GM06990 (cell line): ENCODE results near the gene CHL1.

Source experiments
- DNase-seq: peaks from one replicate; pipeline ENCODE4 v3.0.0-alpha.2; 2011; ENCODE audit not compliant: insufficient read length; ENCODE audit errors: extremely low read depth
- H3K27me3 ChIP-seq: replicated peaks from 2 replicates; pipeline ENCODE4 v1.6.0; 2011; ENCODE audit warnings: low read length; ENCODE audit not compliant: control insufficient read depth, insufficient read depth
- H3K36me3 ChIP-seq: 2 replicates; pipeline ENCODE4 v1.5.1; 2011; ENCODE audit warnings: low read length; ENCODE audit not compliant: control insufficient read depth, insufficient read depth
- H3K4me3 ChIP-seq: replicated peaks from 2 replicates; pipeline ENCODE4 v1.5.1; 2011; ENCODE audit warnings: low read depth, mild to moderate bottlenecking, control low read depth, low read length
- TF ChIP-seq, protein P1 (sequence below): IDR thresholded peaks from 2 replicates; pipeline ENCODE4 v1.5.1; 2011; ENCODE audit warnings: low read length, control low read depth, mild to moderate bottlenecking, inconsistent platforms; ENCODE audit not compliant: insufficient read depth, poor library complexity, severe bottlenecking

The CHL1 gene

DNA sequence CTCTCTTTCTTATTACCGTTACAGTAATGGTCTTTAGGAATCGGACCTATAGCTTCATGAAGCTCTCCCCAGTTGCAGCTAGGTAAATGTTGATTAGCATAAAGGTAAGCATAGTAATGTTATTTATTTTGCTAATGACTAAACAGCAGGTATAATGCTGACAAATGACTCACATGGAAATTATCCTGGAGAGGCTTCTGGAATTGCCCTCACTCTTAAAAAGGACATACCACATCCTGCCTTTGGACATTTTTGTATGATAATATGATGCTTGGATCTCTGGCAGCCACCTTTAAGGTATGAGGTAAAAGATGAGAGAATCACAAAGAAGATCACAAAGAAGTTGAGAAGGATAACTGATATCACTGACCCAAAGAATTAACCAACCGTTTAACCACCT lies 238.6 kb downstream of the CHL1 start:
- H3K27me3 ChIP-seq, result no peaks in the 10 kb centered on the region; the same call in 1 of the 2 replicates
- DNase-seq, result no peak
- TF ChIP-seq, protein P1, sequence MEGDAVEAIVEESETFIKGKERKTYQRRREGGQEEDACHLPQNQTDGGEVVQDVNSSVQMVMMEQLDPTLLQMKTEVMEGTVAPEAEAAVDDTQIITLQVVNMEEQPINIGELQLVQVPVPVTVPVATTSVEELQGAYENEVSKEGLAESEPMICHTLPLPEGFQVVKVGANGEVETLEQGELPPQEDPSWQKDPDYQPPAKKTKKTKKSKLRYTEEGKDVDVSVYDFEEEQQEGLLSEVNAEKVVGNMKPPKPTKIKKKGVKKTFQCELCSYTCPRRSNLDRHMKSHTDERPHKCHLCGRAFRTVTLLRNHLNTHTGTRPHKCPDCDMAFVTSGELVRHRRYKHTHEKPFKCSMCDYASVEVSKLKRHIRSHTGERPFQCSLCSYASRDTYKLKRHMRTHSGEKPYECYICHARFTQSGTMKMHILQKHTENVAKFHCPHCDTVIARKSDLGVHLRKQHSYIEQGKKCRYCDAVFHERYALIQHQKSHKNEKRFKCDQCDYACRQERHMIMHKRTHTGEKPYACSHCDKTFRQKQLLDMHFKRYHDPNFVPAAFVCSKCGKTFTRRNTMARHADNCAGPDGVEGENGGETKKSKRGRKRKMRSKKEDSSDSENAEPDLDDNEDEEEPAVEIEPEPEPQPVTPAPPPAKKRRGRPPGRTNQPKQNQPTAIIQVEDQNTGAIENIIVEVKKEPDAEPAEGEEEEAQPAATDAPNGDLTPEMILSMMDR, result no peak
- no peak overlapping the region for H3K4me3 ChIP-seq
- no peaks in the 10 kb centered on the region for H3K36me3 ChIP-seq

DNA sequence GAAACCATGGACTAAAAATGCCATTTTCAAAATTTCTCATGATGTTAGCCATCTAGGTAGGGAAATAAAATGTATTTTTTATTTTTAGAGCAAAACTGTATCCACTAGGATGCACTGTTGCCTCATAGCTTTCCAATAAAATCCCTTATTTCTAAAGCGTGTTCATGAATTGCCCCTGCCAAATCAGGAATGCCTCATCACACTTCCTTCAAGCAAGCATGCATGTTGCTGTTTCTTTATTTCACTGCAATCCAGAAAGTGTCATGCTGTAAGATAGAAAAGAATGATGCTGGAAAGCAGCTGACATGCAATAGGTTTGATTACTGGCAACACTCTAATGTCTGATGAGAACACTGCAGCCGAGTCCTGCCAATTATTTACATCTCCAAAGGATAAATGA lies 239.5 kb downstream of the CHL1 start:
- DNase-seq, result no peak

DNA sequence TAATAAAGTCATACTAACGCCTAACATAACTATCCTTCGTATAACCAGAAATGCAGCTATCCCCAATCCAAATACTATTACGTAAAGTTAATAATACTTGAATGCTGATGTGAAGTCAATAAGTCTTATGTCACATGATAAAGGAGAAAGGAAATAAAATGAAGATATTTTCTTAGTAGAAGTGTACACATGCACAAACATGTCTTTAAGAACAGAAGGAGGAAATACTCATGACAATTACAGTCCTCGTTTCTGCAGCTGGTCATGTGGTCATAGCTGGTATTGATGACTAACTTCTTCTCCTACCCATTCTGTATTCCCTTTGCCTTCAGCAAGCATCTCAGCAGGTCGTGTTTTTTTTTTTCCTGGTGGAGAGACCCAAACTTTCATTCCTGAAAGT lies 244.3 kb downstream of the CHL1 start:
- DNase-seq, result no peak

More for the DNA sequence above, 239.5 kb downstream of the CHL1 start:
- TF ChIP-seq, protein P1, result no peak
- Histone ChIP-seq H3K27me3 (no peaks in the 10 kb centered on the region; the same call in 1 of the 2 replicates), H3K36me3 (no peaks in the 10 kb centered on the region), H3K4me3 (no peak overlapping the region)

DNA sequence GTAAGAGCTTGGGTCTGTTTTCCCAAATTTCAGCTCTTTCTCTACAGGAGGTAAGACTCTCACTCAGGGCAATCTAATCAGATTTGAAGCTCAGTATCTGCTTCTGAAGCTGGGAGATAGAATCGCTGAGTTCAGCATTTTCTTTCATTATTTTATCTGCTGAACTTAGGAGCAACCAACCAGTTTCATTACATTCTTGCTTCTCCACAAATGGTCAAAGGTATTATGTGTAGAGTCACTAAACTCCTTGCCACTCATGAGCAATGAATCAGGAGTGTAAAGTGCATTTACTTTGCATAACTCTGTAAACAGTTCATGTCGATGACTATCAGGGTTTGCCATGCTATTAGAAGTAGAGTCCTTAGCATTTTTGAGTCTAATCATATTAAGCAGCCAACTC lies 249.4 kb downstream of the CHL1 start:
- Histone ChIP-seq H3K36me3 (no peaks in the 10 kb centered on the region), H3K27me3 (no peaks in the 10 kb centered on the region), H3K4me3 (no peak overlapping the region)
- TF ChIP-seq, protein P1, result no peak
- no peak for DNase-seq

More for the DNA sequence above, 244.3 kb downstream of the CHL1 start:
- no peak overlapping the region for H3K4me3 ChIP-seq
- H3K27me3 ChIP-seq, result no peaks in the 10 kb centered on the region; the same call in 1 of the 2 replicates
- TF ChIP-seq, protein P1, result no peak
- no peaks in the 10 kb centered on the region for H3K36me3 ChIP-seq

DNA sequence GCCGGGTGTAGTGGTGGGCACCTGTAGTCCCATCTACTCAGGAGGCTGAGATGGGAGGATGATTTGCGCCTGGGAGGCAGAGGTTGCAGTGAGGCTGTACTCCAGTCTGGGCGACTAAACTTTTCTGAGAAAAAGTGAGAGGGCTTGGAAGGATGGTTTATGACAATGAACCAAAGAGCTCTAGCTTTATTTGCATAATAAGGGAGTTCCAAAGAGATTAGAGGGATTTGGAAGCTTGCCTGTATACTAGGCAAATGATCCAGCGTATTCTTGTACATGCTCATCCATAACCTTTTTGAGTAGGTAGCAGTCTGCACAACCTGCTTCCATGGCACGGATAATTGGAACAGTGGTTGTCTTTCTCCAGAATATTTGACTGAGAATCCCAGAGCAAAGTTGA lies 251.1 kb downstream of the CHL1 start:
- H3K27me3 ChIP-seq, result no peaks in the 10 kb centered on the region
- TF ChIP-seq, protein P1, result no peak

DNA sequence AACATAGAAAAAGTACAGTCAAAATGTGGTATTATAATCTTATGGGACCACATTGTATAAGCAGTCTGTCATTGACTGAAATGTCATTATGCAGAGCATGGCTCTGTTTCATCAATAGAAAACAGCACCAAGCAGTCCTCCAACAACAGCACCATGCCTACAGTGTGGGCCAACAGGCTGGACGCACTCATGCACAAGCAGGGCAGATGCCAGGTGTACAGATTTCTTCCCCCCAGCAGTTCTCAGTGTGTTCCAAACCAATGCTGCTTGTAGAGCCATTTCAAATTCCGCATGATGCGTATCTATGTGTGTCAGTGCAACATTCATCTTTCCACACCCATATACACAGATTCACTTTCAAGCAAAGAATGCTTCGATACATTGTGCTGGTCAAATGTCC lies 253.1 kb downstream of the CHL1 start:
- DNase-seq, result no peak
- no peaks in the 10 kb centered on the region for H3K27me3 ChIP-seq

More for the DNA sequence above, 251.1 kb downstream of the CHL1 start:
- Histone ChIP-seq H3K4me3 (no peak overlapping the region), H3K36me3 (no peaks in the 10 kb centered on the region)
- DNase-seq, result no peak

More for the DNA sequence above, 253.1 kb downstream of the CHL1 start:
- no peak overlapping the region for H3K4me3 ChIP-seq
- H3K36me3 ChIP-seq, result no peaks in the 10 kb centered on the region
- TF ChIP-seq, protein P1, result no peak
